ENCODE measurements around the gene FRMD8. TPM values are rescaled to one million over a fixed set of nuclear protein-coding genes. Genes with fewer than 3 reads are reported as not detected.

The FRMD8 gene
- total RNA-seq, 1 experiment from 2014 or later: 51.1 TPM

- H3K4me3 ChIP-seq (ENCODE audit: low read depth, low read length, poor library complexity, severe bottlenecking): peak overlapping the region; percentile 66
- intact Hi-C loops (cut with micrococcal nuclease; ENCODE audit: unreplicated experiment): no loop called here
- H3K4me1 ChIP-seq (ENCODE audit: insufficient read depth, low read length, poor library complexity, severe bottlenecking): peaks cover 78% of the 10 kb centered on the region
- CTCF ChIA-PET: interaction anchor here (0.5 to 1.0 kb wide), 2 partner anchors 57 to 84 kb away, joined by 3 to 7 read pairs; no protein-coding TSS in a partner anchor
- DNase-seq (ENCODE audit: low spot score): no peak
- no peaks in the 10 kb centered on the region for H3K27me3 ChIP-seq (replicated peaks; ENCODE audit: insufficient read depth, low read depth, low read length, poor library complexity)
- TF ChIP-seq CTCF (conservative IDR thresholded peaks at IDR 0.05; ENCODE audit: low read depth, low read length) (no peak), EZH2 (IDR thresholded peaks at IDR 0.05; ENCODE audit: borderline replicate concordance, low read depth, low read length, poor library complexity, severe bottlenecking) (no peak)
- no TSS peak for BruUV-seq (replicated peaks)
- H3K27ac ChIP-seq (ENCODE audit: low read depth, low read length, poor library complexity, severe bottlenecking): peak overlapping the region; percentile 100
- POLR2A ChIA-PET (ENCODE audit: low non-redundant PET): interaction anchor here (0.5 to 1.3 kb wide), 6 partner anchors 8 to 75 kb away, joined by 3 to 4 read pairs (median 3); partner anchors contain the start of gene MALAT1
- no peaks in the 10 kb centered on the region for H3K9me3 ChIP-seq (ENCODE audit: low read depth, low read length, poor library complexity, severe bottlenecking)
- H3K36me3 ChIP-seq (ENCODE audit: insufficient read depth, low read length, poor library complexity, severe bottlenecking): peaks cover 36% of the 10 kb centered on the region
These were observed 38.0 kb downstream of the FRMD8 start for GRCh38 chr11:65424205-65425104.

- peaks cover 36% of the 10 kb centered on the region for H3K36me3 ChIP-seq (ENCODE audit: insufficient read depth, low read length, poor library complexity, severe bottlenecking)
- TF ChIP-seq EZH2 (IDR thresholded peaks at IDR 0.05; ENCODE audit: borderline replicate concordance, low read depth, low read length, poor library complexity, severe bottlenecking): no peak
- peak; percentile 25; the same call in 1 of the 2 replicates for TF ChIP-seq CTCF (conservative IDR thresholded peaks at IDR 0.05; ENCODE audit: low read depth, low read length)
- POLR2A ChIA-PET (ENCODE audit: low non-redundant PET): interaction anchor here (0.7 to 1.3 kb wide), 4 partner anchors 9 to 67 kb away, joined by 3 read pairs; no protein-coding TSS in a partner anchor
- peak overlapping the region; percentile 66 for H3K4me3 ChIP-seq (ENCODE audit: low read depth, low read length, poor library complexity, severe bottlenecking)
- CTCF ChIA-PET: interaction anchor here (0.5 to 1.0 kb wide), 2 partner anchors 58 to 84 kb away, joined by 3 to 7 read pairs; no protein-coding TSS in a partner anchor
- H3K9me3 ChIP-seq (ENCODE audit: low read depth, low read length, poor library complexity, severe bottlenecking): no peaks in the 10 kb centered on the region
- H3K27me3 ChIP-seq (replicated peaks; ENCODE audit: insufficient read depth, low read depth, low read length, poor library complexity): no peaks in the 10 kb centered on the region
- peaks cover 78% of the 10 kb centered on the region for H3K4me1 ChIP-seq (ENCODE audit: insufficient read depth, low read length, poor library complexity, severe bottlenecking)
- peak; percentile 86 for DNase-seq (ENCODE audit: low spot score)
- BruUV-seq (replicated peaks): TSS peak; percentile 11
- H3K27ac ChIP-seq (ENCODE audit: low read depth, low read length, poor library complexity, severe bottlenecking): peak overlapping the region; percentile 100
- intact Hi-C loops (cut with micrococcal nuclease; ENCODE audit: unreplicated experiment): no loop called here
These were observed 38.9 kb downstream of the FRMD8 start for GRCh38 chr11:65425105-65425970.

Data from A673 (cell line).